DND-41 (cell line): ENCODE results near the gene MYL2.

Source experiments
- ATAC-seq: fragments of 200-7000 bp; cut with Tn5 transposase; 3 replicates; pipeline ENCODE4 v1.9.1; 2021; ENCODE audit warnings: low read depth; ENCODE audit not compliant: insufficient read depth
- DNase-seq: peaks from one replicate; pipeline ENCODE4 v3.0.0-alpha.2; 2020
- H2AFZ ChIP-seq: 2 replicates; pipeline ENCODE4 v1.6.0; 2012; ENCODE audit warnings: low read depth, low read length
- H3K27ac ChIP-seq: 2 replicates; pipeline ENCODE4 v1.5.1; 2012; ENCODE audit warnings: low read length, inconsistent platforms
- H3K27me3 ChIP-seq: fragments of 200-600 bp; sonication (generic); 2 replicates; pipeline ENCODE4 v1.6.0; 2012; ENCODE audit warnings: low read length, mild to moderate bottlenecking, inconsistent platforms; ENCODE audit not compliant: insufficient read depth, poor library complexity
- H3K36me3 ChIP-seq: 2 replicates; pipeline ENCODE4 v1.5.1; 2012; ENCODE audit warnings: low read length, inconsistent platforms; ENCODE audit not compliant: insufficient read depth
- H3K4me1 ChIP-seq: 2 replicates; pipeline ENCODE4 v1.5.1; 2012; ENCODE audit warnings: mild to moderate bottlenecking, low read length; ENCODE audit not compliant: insufficient read depth
- H3K4me2 ChIP-seq: 2 replicates; pipeline ENCODE4 v1.6.0; 2012; ENCODE audit warnings: mild to moderate bottlenecking, moderate library complexity, low read length, inconsistent platforms; ENCODE audit not compliant: insufficient read depth
- H3K4me3 ChIP-seq, 2 experiments: fragments of 200-600 bp in 1 of 2; shearing (Covaris generic) in 1 of 2; 2 replicates each; pipeline ENCODE4 v1.5.1; 2012 to 2016; ENCODE audit warnings: inconsistent platforms in 2 of 2, low read length in 2 of 2, mild to moderate bottlenecking in 2 of 2, low read depth in 1 of 2, moderate library complexity in 1 of 2
- H3K79me2 ChIP-seq: 2 replicates; pipeline ENCODE4 v1.6.0; 2012; ENCODE audit warnings: low read length, inconsistent platforms; ENCODE audit not compliant: insufficient read depth
- H3K9ac ChIP-seq: 2 replicates; pipeline ENCODE4 v1.6.0; 2012; ENCODE audit warnings: low read depth, mild to moderate bottlenecking, inconsistent platforms, low read length, moderate library complexity
- H3K9me3 ChIP-seq: 2 replicates; pipeline ENCODE4 v1.5.1; 2012; ENCODE audit warnings: low read length, moderate library complexity, mild to moderate bottlenecking, inconsistent platforms; ENCODE audit not compliant: insufficient read depth, severe bottlenecking
- H4K20me1 ChIP-seq: 2 replicates; pipeline ENCODE4 v1.6.0; 2012; ENCODE audit warnings: low read length; ENCODE audit not compliant: insufficient read depth
- EZH2 ChIP-seq: IDR thresholded peaks from 3 replicates; pipeline ENCODE4 v1.6.1; 2012; ENCODE audit warnings: borderline replicate concordance, low read depth, mild to moderate bottlenecking, moderate library complexity, low read length, inconsistent platforms; ENCODE audit not compliant: severe bottlenecking
- TF ChIP-seq, protein P1 (sequence below): IDR thresholded peaks from 2 replicates; pipeline ENCODE4 v1.5.1; 2012; ENCODE audit warnings: borderline replicate concordance, low read length, moderate library complexity, mild to moderate bottlenecking; ENCODE audit not compliant: poor library complexity, severe bottlenecking; ENCODE audit errors: extremely low read depth

The MYL2 gene

DNA sequence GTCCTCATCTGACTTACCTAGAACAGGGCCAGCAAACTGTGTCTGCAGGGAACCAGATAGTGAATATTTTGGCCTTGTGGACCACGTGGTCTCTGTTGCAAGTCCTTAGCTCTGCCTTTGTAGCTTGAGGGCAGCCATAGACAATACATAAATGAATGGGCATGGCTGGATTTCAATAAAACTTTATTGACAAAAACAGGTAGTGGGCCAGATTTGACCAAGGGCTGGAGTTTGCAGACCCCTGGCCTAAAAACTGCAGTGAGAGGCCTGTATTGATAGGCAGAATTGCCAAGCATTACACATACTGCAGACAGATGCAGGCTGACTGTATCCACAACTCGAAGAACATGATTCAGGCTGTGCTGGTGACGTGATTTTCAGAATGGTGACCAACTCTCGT, 48.3 kb downstream of the MYL2 start:
- Histone ChIP-seq H3K27me3 (no peaks in the 10 kb centered on the region), H4K20me1 (no peaks in the 10 kb centered on the region), H3K4me2 (no peak overlapping the region), H3K9me3 (peaks cover 3% of the 10 kb centered on the region), H3K4me3 (no peak overlapping the region), H2AFZ (no peak overlapping the region), H3K27ac (no peak overlapping the region), H3K4me1 (no peaks in the 10 kb centered on the region), H3K36me3 (no peaks in the 10 kb centered on the region), H3K9ac (no peak overlapping the region), H3K79me2 (no peaks in the 10 kb centered on the region)
- ATAC-seq (no peak), DNase-seq (no peak)
- TF ChIP-seq, protein P1, sequence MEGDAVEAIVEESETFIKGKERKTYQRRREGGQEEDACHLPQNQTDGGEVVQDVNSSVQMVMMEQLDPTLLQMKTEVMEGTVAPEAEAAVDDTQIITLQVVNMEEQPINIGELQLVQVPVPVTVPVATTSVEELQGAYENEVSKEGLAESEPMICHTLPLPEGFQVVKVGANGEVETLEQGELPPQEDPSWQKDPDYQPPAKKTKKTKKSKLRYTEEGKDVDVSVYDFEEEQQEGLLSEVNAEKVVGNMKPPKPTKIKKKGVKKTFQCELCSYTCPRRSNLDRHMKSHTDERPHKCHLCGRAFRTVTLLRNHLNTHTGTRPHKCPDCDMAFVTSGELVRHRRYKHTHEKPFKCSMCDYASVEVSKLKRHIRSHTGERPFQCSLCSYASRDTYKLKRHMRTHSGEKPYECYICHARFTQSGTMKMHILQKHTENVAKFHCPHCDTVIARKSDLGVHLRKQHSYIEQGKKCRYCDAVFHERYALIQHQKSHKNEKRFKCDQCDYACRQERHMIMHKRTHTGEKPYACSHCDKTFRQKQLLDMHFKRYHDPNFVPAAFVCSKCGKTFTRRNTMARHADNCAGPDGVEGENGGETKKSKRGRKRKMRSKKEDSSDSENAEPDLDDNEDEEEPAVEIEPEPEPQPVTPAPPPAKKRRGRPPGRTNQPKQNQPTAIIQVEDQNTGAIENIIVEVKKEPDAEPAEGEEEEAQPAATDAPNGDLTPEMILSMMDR = no peak
- no peak for TF ChIP-seq EZH2

DNA sequence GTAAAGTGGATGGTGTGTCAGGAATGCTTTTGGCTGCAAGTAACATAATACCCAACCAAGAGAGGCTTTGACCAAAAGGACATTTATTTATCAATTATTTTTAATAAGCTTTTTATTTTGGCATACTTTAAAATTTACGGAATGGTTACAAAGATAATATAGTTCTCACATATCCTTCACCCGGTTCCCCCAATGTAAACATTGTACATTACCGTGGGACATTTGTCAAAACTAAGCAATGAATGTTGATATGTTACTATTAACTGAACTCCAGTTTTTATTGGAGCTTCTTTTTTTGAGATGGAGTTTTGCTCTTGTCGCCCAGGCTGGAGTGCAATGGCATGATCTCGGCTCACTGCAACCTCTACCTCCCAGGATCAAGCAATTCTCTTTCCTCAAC, 50.6 kb downstream of the MYL2 start:
- no peaks in the 10 kb centered on the region for H3K36me3 ChIP-seq
- H3K27me3 ChIP-seq = no peaks in the 10 kb centered on the region
- no peaks in the 10 kb centered on the region for H3K79me2 ChIP-seq
- H3K4me2 ChIP-seq = no peak overlapping the region
- DNase-seq (no peak), ATAC-seq (no peak)
- no peak overlapping the region for H2AFZ ChIP-seq
- H3K27ac ChIP-seq = no peak overlapping the region
- H3K4me3 ChIP-seq = no peak overlapping the region
- no peaks in the 10 kb centered on the region for H3K4me1 ChIP-seq
- no peaks in the 10 kb centered on the region for H4K20me1 ChIP-seq
- no peak overlapping the region for H3K9ac ChIP-seq
- TF ChIP-seq, protein P1 = no peak
- no peak for TF ChIP-seq EZH2
- H3K9me3 ChIP-seq = peaks cover 3% of the 10 kb centered on the region

DNA sequence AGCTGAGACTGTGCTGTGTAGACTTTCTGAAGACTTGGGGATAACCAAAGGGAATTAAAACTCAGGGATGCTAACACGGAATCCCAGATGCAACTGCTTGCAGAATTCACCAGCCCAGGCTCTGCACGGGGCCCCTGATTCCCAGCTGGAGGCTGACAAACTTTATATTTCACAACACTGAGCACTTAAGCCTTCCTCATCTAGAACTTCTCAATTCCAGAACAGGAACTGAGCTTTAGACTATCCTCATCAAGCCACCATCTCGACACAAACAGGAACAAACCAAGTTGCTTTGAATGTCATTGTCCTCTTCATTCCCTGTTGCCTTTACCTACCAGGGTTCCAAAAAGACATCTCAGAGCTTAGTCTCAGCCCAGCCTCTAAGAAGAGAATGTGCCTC, 51.4 kb downstream of the MYL2 start:
- H3K4me2 ChIP-seq = no peak overlapping the region
- no peak overlapping the region for H3K9ac ChIP-seq
- TF ChIP-seq, protein P1 = no peak
- no peak for TF ChIP-seq EZH2
- H3K4me1 ChIP-seq = no peaks in the 10 kb centered on the region
- H3K36me3 ChIP-seq = no peaks in the 10 kb centered on the region
- H3K9me3 ChIP-seq = peaks cover 3% of the 10 kb centered on the region
- H3K27ac ChIP-seq = no peak overlapping the region
- H3K27me3 ChIP-seq = no peaks in the 10 kb centered on the region
- no peak overlapping the region for H2AFZ ChIP-seq
- no peaks in the 10 kb centered on the region for H4K20me1 ChIP-seq
- H3K4me3 ChIP-seq = no peak overlapping the region
- DNase-seq = no peak
- no peak for ATAC-seq
- no peaks in the 10 kb centered on the region for H3K79me2 ChIP-seq

DNA sequence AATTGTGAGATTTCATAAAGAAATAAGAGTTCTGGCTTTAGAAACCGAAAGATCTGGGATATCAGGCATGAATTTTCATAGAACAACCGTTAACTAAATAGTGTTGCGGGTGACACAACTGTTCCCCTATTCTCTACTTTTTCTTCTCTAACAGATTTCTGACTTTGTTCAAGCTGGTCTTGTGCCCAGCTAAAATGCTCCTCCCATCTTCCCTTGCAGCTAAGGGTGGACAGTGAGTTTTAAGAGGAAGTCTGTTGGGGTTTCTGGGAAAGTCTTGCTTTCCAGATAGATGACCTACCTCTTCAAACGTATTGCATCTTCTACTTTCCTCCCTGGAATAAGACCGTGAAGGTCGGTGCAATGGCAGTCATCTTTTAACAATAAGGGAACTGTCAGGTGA, 54.9 kb downstream of the MYL2 start:
- no peaks in the 10 kb centered on the region for H3K27me3 ChIP-seq
- H4K20me1 ChIP-seq = no peaks in the 10 kb centered on the region
- H3K9me3 ChIP-seq = peaks cover 3% of the 10 kb centered on the region
- no peaks in the 10 kb centered on the region for H3K79me2 ChIP-seq
- no peak overlapping the region for H3K4me2 ChIP-seq
- ATAC-seq (no peak), DNase-seq (no peak)
- H2AFZ ChIP-seq = no peak overlapping the region
- H3K36me3 ChIP-seq = no peaks in the 10 kb centered on the region
- H3K9ac ChIP-seq = no peak overlapping the region
- H3K4me1 ChIP-seq = no peaks in the 10 kb centered on the region
- no peak overlapping the region for H3K4me3 ChIP-seq
- H3K27ac ChIP-seq = no peak overlapping the region
- no peak for TF ChIP-seq EZH2
- TF ChIP-seq, protein P1 = no peak
